Measurements from ENCODE around the gene GP1BB.

Gene GP1BB

GRCh38 chr22:19773470-19774040 lies 50.2 kb downstream of the GP1BB start:
- H3K4me3 ChIP-seq (ENCODE audit: low read length) = no peak overlapping the region
- DNase-seq = no peak
- H3K4me2 ChIP-seq (ENCODE audit: low read depth, low read length) = no peak overlapping the region

More at GRCh38 chr22:19773470-19774040, 50.2 kb downstream of the GP1BB start:
- H4K20me1 ChIP-seq (ENCODE audit: insufficient read depth, low read length) = no peaks in the 10 kb centered on the region
- peaks cover 71% of the 10 kb centered on the region for H3K27me3 ChIP-seq (replicated peaks; ENCODE audit: insufficient read depth, low read length)
- H3K9me2 ChIP-seq (replicated peaks; ENCODE audit: insufficient read depth, low read length) = no peaks in the 10 kb centered on the region
- H3K4me1 ChIP-seq (ENCODE audit: low read length) = no peaks in the 10 kb centered on the region
- no peaks in the 10 kb centered on the region for H3F3A ChIP-seq (ENCODE audit: insufficient read depth, low read length)
- no peaks in the 10 kb centered on the region for H3K9me3 ChIP-seq (replicated peaks; ENCODE audit: insufficient read depth, low read length)
- TF ChIP-seq EZH2 (optimal IDR thresholded peaks at IDR 0.05; ENCODE audit: low read depth, low read length) (no peak), EZH2phosphoT487 (IDR thresholded peaks at IDR 0.05; ENCODE audit: low read length) (no peak)
- TF ChIP-seq, protein P1, sequence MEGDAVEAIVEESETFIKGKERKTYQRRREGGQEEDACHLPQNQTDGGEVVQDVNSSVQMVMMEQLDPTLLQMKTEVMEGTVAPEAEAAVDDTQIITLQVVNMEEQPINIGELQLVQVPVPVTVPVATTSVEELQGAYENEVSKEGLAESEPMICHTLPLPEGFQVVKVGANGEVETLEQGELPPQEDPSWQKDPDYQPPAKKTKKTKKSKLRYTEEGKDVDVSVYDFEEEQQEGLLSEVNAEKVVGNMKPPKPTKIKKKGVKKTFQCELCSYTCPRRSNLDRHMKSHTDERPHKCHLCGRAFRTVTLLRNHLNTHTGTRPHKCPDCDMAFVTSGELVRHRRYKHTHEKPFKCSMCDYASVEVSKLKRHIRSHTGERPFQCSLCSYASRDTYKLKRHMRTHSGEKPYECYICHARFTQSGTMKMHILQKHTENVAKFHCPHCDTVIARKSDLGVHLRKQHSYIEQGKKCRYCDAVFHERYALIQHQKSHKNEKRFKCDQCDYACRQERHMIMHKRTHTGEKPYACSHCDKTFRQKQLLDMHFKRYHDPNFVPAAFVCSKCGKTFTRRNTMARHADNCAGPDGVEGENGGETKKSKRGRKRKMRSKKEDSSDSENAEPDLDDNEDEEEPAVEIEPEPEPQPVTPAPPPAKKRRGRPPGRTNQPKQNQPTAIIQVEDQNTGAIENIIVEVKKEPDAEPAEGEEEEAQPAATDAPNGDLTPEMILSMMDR (IDR thresholded peaks at IDR 0.05; ENCODE audit: low read length) = no peak
- no peak overlapping the region for H3K9ac ChIP-seq (ENCODE audit: low read length)
- no peak overlapping the region for H3K27ac ChIP-seq (ENCODE audit: low read length)
- H3K36me3 ChIP-seq (replicated peaks; ENCODE audit: insufficient read depth, low read length) = no peaks in the 10 kb centered on the region
- no peaks in the 10 kb centered on the region for H3K79me2 ChIP-seq (ENCODE audit: low read length)
- H2AFZ ChIP-seq (ENCODE audit: low read length) = no peak overlapping the region
